ENCODE measurements around the gene EIPR1.

GRCh38 chr2:3406501-3406900 is 28.9 kb upstream of the EIPR1 start:
- TF ChIP-seq CTCF (conservative IDR thresholded peaks at IDR 0.05; ENCODE audit: low read depth, low read length) (no peak), RFX5 (IDR thresholded peaks at IDR 0.05; ENCODE audit: low read depth, low read length) (no peak), CEBPB (IDR thresholded peaks at IDR 0.05; ENCODE audit: low read depth, low read length) (no peak), MAZ (IDR thresholded peaks at IDR 0.05; ENCODE audit: borderline replicate concordance, low read depth, low read length) (no peak), USF2 (IDR thresholded peaks at IDR 0.05; ENCODE audit: low read depth, low read length) (no peak), MXI1 (IDR thresholded peaks at IDR 0.05; ENCODE audit: borderline replicate concordance, low read depth, low read length) (no peak)

All from IMR-90 (cell line).